Measurements from ENCODE around the gene ZFP82.

ZFP82 gene

GRCh38 chr19:36373638-36374156, 44.7 kb downstream of the ZFP82 start:
- DNase-seq = no peak

- DNase-seq = no peak
Observed at GRCh38 chr19:36371886-36372285, 46.6 kb downstream of the ZFP82 start.

GRCh38 chr19:36363845-36364244, 54.6 kb downstream of the ZFP82 start:
- DNase-seq = no peak

Data from hypothalamus (tissue), 51 donors.